ENCODE measurements around the gene MAP1B. TPM values are rescaled to one million over a fixed set of nuclear protein-coding genes. Genes with fewer than 3 reads are reported as not detected.

MAP1B gene
- total and polyA plus RNA-seq, 4 donors, result 0.58 to 5.0 (median 2.1) TPM

DNA sequence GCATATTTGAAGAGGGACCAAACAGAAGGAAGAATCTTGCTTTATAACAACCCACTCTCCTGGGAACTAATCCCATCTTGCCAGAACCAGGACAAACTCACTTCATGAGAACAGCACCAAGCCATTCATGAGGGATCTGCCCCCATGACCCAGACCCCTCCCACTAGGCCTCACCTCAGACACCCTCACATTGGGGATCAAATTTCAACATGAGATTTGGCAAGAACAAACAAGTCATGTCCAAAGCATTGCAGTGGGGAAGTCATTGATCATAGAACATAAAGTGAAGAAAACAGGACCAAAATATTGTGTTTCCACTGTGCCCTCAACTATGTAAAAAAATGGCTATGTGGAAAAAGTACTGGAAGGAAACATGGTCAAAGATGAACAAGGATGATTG, 43.9 kb downstream of the MAP1B start (continued):
- TF ChIP-seq, protein P1, sequence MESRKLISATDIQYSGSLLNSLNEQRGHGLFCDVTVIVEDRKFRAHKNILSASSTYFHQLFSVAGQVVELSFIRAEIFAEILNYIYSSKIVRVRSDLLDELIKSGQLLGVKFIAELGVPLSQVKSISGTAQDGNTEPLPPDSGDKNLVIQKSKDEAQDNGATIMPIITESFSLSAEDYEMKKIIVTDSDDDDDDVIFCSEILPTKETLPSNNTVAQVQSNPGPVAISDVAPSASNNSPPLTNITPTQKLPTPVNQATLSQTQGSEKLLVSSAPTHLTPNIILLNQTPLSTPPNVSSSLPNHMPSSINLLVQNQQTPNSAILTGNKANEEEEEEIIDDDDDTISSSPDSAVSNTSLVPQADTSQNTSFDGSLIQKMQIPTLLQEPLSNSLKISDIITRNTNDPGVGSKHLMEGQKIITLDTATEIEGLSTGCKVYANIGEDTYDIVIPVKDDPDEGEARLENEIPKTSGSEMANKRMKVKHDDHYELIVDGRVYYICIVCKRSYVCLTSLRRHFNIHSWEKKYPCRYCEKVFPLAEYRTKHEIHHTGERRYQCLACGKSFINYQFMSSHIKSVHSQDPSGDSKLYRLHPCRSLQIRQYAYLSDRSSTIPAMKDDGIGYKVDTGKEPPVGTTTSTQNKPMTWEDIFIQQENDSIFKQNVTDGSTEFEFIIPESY (IDR thresholded peaks at IDR 0.05), result no peak
- no peak for TF ChIP-seq HNF4G (IDR thresholded peaks at IDR 0.05)
- no peak for TF ChIP-seq FOXA2 (IDR thresholded peaks at IDR 0.05)

DNA sequence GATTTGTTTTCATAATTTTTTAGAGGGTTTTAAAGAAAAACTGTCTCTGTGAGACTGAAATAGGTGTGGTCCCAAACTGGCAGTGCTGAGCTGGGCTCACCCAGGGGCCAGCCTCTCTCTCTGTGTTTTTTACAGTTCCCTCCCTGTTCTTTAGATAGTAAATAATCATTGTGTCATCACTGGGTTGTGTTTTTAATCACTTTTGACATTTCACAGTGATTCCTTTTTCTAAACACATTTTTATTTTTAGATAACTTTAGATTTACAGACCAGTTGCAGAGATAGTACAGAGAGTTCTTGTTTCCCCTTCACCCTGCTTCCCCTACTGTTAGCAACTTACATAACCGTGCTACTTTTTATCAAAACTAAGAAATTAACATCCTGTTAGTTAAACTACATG, 44.4 kb downstream of the MAP1B start:
- TF ChIP-seq GABPA (IDR thresholded peaks at IDR 0.05 in 1 of 2, conservative IDR thresholded peaks at IDR 0.05 in 1 of 2) (no peak), FOXA2 (IDR thresholded peaks at IDR 0.05) (no peak), YY1 (IDR thresholded peaks at IDR 0.05) (no peak), SP1 (IDR thresholded peaks at IDR 0.05) (no peak), RAD21 (IDR thresholded peaks at IDR 0.05) (no peak), NR2F2 (IDR thresholded peaks at IDR 0.05) (no peak), FOXA1 (IDR thresholded peaks at IDR 0.05) (no peak), HNF4G (IDR thresholded peaks at IDR 0.05) (no peak), TAF1 (conservative IDR thresholded peaks at IDR 0.05) (no peak), JUND (IDR thresholded peaks at IDR 0.05) (no peak), RXRA (IDR thresholded peaks at IDR 0.05) (no peak)
- TF ChIP-seq, protein P2, sequence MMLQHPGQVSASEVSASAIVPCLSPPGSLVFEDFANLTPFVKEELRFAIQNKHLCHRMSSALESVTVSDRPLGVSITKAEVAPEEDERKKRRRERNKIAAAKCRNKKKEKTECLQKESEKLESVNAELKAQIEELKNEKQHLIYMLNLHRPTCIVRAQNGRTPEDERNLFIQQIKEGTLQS (IDR thresholded peaks at IDR 0.05), result no peak
- TF ChIP-seq, protein P3, sequence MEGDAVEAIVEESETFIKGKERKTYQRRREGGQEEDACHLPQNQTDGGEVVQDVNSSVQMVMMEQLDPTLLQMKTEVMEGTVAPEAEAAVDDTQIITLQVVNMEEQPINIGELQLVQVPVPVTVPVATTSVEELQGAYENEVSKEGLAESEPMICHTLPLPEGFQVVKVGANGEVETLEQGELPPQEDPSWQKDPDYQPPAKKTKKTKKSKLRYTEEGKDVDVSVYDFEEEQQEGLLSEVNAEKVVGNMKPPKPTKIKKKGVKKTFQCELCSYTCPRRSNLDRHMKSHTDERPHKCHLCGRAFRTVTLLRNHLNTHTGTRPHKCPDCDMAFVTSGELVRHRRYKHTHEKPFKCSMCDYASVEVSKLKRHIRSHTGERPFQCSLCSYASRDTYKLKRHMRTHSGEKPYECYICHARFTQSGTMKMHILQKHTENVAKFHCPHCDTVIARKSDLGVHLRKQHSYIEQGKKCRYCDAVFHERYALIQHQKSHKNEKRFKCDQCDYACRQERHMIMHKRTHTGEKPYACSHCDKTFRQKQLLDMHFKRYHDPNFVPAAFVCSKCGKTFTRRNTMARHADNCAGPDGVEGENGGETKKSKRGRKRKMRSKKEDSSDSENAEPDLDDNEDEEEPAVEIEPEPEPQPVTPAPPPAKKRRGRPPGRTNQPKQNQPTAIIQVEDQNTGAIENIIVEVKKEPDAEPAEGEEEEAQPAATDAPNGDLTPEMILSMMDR (IDR thresholded peaks at IDR 0.05; ENCODE audit: low read depth, low read length, missing input control), result no peak
- TF ChIP-seq, protein P1 (IDR thresholded peaks at IDR 0.05), result no peak
- TF ChIP-seq, protein P4, sequence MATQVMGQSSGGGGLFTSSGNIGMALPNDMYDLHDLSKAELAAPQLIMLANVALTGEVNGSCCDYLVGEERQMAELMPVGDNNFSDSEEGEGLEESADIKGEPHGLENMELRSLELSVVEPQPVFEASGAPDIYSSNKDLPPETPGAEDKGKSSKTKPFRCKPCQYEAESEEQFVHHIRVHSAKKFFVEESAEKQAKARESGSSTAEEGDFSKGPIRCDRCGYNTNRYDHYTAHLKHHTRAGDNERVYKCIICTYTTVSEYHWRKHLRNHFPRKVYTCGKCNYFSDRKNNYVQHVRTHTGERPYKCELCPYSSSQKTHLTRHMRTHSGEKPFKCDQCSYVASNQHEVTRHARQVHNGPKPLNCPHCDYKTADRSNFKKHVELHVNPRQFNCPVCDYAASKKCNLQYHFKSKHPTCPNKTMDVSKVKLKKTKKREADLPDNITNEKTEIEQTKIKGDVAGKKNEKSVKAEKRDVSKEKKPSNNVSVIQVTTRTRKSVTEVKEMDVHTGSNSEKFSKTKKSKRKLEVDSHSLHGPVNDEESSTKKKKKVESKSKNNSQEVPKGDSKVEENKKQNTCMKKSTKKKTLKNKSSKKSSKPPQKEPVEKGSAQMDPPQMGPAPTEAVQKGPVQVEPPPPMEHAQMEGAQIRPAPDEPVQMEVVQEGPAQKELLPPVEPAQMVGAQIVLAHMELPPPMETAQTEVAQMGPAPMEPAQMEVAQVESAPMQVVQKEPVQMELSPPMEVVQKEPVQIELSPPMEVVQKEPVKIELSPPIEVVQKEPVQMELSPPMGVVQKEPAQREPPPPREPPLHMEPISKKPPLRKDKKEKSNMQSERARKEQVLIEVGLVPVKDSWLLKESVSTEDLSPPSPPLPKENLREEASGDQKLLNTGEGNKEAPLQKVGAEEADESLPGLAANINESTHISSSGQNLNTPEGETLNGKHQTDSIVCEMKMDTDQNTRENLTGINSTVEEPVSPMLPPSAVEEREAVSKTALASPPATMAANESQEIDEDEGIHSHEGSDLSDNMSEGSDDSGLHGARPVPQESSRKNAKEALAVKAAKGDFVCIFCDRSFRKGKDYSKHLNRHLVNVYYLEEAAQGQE (IDR thresholded peaks at IDR 0.05), result no peak
- TF ChIP-seq, protein P5, sequence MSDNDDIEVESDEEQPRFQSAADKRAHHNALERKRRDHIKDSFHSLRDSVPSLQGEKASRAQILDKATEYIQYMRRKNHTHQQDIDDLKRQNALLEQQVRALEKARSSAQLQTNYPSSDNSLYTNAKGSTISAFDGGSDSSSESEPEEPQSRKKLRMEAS (IDR thresholded peaks at IDR 0.05), result no peak
- no peaks in the 10 kb centered on the region for H3K4me1 ChIP-seq (ENCODE audit: control insufficient read depth in 4 of 4, insufficient read depth in 4 of 4, low read length in 3 of 4)
- no peaks in the 10 kb centered on the region for H3K36me3 ChIP-seq (ENCODE audit: control insufficient read depth in 4 of 4, insufficient read depth in 3 of 4, low read depth in 1 of 4, low read length in 3 of 4)
- no peaks in the 10 kb centered on the region for H3K9me3 ChIP-seq (ENCODE audit: control insufficient read depth in 4 of 4, low read length in 3 of 4)
- H3K9ac ChIP-seq (ENCODE audit: low read depth in 1 of 2, low read length in 2 of 2), result no peak overlapping the region
- no peak for DNase-seq (ENCODE audit: low spot score)
- no peak overlapping the region for H3K4me3 ChIP-seq (ENCODE audit: low read depth in 1 of 3, low read length in 3 of 3)
- H3K27me3 ChIP-seq (ENCODE audit: control insufficient read depth in 4 of 4, insufficient read depth in 4 of 4, low read length in 3 of 4), result no peaks in the 10 kb centered on the region
- WGBS, result 72% methylated on average over 1 of the region's 1 CpG
- H3K27ac ChIP-seq (ENCODE audit: low read depth in 1 of 2, low read length in 2 of 2), result no peak overlapping the region
